HG03103 (cell line): ENCODE measurements around the gene KICS2.
A peak's percentile ranks its signal among the peaks of the same experiment; 100 is the strongest.

ENCODE experiments used
- ATAC-seq: cut with Tn5 transposase; IDR thresholded peaks from one replicate; pipeline ENCODE4 v1.9.1; 2021; ENCODE audit warnings: low read depth; ENCODE audit not compliant: unreplicated experiment

The KICS2 gene

GRCh38 chr12:64222009-64222765 lies at the start of gene KICS2:
Gene KICS2, minus strand, starts transcription at chr12:64222296. Its CDS starts 59 bp downstream, at chr12:64222237.
- peak; percentile 85 for ATAC-seq

- no peak for ATAC-seq
Observed at GRCh38 chr12:64270411-64270810, 48.3 kb upstream of the KICS2 start.

GRCh38 chr12:64269161-64269560 lies 47.1 kb upstream of the KICS2 start:
- no peak for ATAC-seq

GRCh38 chr12:64268409-64268808 lies 46.3 kb upstream of the KICS2 start:
- ATAC-seq: no peak

- ATAC-seq: no peak
Observed at GRCh38 chr12:64265839-64266238, 43.7 kb upstream of the KICS2 start.

GRCh38 chr12:64261813-64262212 lies 39.7 kb upstream of the KICS2 start:
- ATAC-seq: no peak

- ATAC-seq: no peak
Observed at GRCh38 chr12:64258576-64258975, 36.5 kb upstream of the KICS2 start.

GRCh38 chr12:64256166-64256800 lies 34.2 kb upstream of the KICS2 start:
- no peak for ATAC-seq

- ATAC-seq: no peak
Observed at GRCh38 chr12:64255249-64255648, 33.2 kb upstream of the KICS2 start.

- ATAC-seq: no peak
Observed at GRCh38 chr12:64253356-64253755, 31.3 kb upstream of the KICS2 start.

- ATAC-seq: no peak
Observed at GRCh38 chr12:64252681-64253080, 30.6 kb upstream of the KICS2 start.

GRCh38 chr12:64243809-64244208 lies 21.7 kb upstream of the KICS2 start:
- no peak for ATAC-seq

GRCh38 chr12:64240781-64241180 lies 18.7 kb upstream of the KICS2 start:
- no peak for ATAC-seq

- ATAC-seq: no peak
Observed at GRCh38 chr12:64237382-64237781, 15.3 kb upstream of the KICS2 start.

GRCh38 chr12:64236549-64236948 lies 14.5 kb upstream of the KICS2 start:
- ATAC-seq: no peak

- no peak for ATAC-seq
Observed at GRCh38 chr12:64232196-64232595, 10.1 kb upstream of the KICS2 start.

GRCh38 chr12:64229796-64230195 lies 7.7 kb upstream of the KICS2 start:
- no peak for ATAC-seq

GRCh38 chr12:64229240-64229639 lies 7.1 kb upstream of the KICS2 start:
- ATAC-seq: no peak

GRCh38 chr12:64225626-64226025 lies 3.5 kb upstream of the KICS2 start:
- no peak for ATAC-seq

GRCh38 chr12:64221651-64222008 lies 466 bp downstream of the KICS2 start:
- peak; percentile 21 for ATAC-seq

GRCh38 chr12:64220046-64220445 lies 2.0 kb downstream of the KICS2 start:
- no peak for ATAC-seq

- no peak for ATAC-seq
Observed at GRCh38 chr12:64219145-64219544, 3.0 kb downstream of the KICS2 start.
